Medulla oblongata (tissue), 1 donor: ENCODE data around the gene LRRC45.
A peak's percentile ranks its signal among the peaks of the same experiment; 100 is the strongest.

Source experiments
- DNase-seq: peaks from one replicate; pipeline ENCODE4 v3.0.0-alpha.2; 2015; ENCODE audit errors: extremely low spot score

The LRRC45 gene

DNA sequence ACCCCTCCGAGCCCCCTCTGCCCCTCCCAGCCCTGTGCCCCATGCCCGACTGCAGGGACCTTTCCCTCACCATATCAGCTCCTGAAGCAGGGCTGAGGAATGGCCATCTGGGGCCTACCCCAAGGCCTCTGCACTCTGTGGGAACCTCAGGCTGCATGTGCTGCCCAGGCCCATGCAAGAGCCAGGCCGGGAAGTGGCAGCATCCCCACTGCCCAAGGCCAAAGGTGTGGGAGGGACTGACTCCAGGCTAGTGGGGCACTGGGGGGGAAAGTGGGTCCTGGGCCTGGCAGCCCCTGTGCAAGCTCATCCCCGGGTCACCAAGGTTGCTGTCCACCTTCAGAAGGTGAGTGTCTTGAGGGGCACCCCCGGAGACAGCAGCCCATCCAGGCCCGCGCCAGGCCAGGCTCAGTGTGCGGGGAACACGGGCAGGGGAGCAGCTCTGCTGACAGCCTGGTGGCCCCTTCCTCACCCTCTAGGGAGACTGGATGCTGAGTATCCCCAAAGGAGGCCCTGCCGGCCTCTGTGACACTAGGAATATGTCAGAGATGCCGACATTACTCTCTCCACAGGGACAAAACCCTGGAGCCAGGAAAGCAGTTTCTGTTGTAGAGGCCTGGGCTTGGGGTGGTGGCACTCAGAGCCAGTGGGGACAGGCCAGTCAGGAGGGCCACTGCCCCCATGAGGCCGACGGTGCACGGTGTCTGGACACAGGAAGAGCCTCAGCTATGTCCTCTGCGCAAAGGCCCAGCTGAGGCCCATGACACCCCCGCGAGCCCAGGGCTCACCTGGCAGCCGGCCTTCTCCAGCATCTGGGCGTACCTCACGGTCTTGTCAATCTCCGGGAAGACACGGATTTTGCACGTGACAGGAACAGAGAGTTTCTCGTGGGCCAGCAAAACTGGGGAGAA, 39.2 kb downstream of the LRRC45 start:
- no peak for DNase-seq

DNA sequence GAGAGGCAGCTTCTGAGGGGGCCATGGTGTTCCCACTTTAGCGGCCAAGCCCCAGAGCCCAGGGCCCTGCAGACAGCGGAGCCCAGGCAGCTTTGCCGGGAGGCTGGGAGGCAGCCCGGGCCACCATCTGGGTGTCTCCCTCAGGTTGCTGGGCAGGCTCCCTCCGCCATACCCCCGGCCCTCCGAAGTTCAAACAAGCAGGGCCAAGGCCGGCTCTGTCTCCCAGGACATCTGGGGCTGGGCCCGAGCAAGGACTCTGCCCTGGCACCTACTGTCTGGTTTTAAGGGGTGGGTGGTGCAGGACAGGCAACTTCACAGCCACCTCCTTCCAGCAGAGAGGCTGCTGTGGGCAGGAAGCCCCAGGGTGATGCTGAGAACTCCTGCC, 39.9 kb downstream of the LRRC45 start:
- no peak for DNase-seq

DNA sequence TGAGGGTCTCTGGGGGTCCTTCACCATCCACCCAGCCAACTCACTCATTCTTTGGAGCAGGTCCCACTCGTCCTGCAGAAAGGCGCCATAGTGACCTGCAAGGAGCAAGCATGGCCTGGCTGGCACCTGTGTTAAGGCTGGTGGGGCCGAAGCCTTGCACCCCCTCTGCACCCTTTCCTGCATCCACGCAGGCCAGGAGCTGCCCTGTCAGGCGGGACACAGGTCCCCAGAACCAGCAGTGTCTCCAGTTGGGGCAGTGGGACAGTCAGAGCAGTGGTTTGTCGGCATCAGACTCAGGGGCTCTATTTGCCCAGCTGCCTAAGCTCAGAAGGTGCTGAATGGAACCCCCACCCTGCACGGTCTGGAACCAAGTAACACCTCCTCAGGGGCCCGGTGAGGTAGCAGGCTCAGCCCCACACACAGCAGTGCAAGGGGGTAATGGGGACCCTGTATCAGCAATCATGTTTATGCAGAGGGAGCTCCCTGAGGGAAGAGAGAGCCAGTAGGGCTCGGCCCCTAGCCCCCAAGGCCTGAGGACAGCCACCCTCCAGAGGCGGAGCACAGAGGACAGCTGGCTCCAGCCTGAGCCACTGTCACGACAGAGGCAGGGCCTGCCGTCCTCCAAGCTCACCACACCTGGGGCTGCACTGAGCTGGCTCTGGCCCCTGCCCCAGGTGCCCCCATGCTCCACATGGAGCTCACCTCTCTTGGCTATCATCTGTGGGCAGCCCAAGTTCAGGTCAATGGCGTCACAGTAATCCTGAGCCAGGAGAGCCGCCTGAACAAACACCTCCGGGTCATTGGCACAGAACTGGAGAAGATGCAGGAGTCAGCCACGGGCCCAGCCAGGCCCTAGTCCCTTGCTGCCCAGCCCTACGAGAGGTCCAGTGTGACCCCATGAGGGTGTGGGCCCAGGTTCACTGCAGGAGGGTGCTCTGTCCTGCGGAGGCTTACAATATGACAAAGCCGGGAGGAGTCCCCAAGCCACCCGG, 40.6 kb downstream of the LRRC45 start:
- no peak for DNase-seq

DNA sequence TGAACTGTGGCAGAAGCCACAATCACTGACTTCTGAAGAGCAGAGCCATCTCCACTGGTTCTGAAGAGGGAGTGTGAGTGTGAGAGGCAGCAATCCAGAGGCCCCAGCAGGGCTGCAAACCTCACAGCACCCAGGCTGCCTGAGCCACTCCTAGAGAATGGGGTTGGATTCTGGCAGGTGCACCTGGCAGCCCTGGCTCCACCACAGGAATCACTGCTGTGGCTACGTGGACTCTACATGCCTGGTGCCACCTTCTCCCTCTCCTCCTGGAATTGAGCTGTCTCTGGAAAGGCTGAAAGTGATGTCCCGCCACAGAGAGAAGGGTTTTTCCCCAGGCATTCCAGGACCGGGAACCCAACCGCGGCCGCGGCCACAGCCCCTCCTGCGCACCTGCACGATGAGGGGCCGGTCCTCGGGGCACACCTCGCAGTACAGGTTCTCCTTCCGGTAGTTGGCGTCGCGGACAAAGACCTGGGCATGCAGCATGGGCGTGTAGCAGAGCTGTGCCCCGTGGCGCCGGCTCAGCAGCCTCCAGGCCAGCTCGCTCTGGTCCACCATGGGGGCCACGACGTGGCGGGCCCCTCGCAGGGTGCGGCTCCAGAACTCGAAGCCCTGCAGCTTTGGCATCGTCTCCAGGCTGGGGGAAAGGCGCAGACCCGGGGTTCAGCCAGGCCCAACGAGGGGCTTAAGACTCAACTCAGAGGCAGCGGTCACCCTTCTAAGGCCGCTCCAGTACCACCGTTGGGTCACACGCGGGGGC, 41.5 kb downstream of the LRRC45 start:
- no peak for DNase-seq

DNA sequence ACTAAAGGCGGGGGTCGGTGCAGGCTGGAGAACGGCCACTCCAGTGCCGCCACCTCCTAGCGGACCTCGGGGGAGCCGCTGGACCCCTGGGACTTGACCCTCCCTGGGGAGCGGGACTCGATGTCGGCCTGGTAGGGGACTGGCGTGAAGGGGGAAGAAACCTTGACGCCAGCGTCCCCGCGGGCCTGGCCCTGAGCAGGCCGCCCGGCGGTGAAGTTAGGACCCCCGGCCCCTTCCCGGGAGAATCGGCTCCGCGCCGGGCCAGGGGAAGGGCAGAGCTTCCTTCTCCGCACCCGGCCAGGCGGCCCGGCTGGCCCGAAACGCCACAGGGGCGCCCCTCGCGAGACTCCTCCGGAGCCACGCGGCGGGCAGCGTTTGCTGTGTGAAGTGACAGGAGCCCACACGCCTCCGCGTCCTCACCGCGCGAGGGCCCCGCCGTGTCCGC, 42.1 kb downstream of the LRRC45 start:
- DNase-seq = no peak

DNA sequence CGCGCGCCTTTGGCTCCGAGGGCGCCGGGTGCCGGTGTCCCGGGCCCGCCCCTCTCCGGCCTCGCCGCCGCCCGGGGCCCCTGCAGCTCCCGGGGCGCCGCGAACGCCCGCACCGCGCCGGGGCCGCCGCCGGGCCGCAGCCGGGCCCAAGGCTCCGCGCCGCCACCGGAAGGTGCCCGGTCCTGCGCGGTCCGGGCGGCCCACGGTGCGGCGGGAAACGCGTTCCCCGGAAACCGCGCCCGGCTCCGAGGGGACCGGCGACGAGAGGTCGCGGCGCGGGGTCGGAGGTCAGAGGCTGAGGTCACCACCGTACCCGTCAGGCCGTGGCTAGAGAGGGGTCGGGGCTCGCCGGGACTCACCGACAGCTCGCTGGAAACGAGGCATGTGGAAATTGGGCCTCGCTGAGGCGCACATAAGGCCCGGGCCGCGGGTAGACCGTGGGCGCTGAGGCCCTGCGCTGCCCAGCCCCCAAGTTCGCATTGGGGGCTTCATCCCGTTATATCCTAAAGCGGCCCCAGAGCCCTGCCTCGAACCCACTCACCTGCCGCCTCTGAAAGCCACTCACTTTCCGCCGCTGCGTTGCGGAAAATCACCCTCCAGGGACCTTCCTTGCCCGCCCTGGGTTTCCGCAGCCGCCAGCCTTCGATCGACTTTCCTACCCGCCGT, 42.7 kb downstream of the LRRC45 start, which contains the start of gene DUS1L:
Gene DUS1L (minus strand): TSS at position 167 of the 666 bp plus-strand sequence. CDS start 745 bp downstream, outside the sequence.
- DNase-seq = peak; percentile 41

DNA sequence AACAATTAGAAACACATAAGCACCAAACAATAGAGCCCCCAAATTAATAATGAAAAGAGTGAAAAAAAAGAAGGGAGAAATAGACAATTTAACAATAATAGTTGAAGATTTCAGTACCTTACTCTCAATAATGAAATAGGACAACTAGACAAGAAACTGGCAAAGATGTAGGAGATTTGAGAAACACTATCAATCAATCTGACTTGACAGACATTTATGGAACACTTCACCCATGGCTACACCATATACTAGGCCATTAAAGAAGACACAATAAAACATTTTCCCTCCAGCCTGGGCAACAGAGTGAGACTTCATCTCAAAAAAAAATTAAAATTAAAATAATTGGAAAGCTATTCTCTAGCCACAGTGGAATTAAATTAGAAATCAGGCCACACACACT, 47.5 kb downstream of the LRRC45 start:
- no peak for DNase-seq

DNA sequence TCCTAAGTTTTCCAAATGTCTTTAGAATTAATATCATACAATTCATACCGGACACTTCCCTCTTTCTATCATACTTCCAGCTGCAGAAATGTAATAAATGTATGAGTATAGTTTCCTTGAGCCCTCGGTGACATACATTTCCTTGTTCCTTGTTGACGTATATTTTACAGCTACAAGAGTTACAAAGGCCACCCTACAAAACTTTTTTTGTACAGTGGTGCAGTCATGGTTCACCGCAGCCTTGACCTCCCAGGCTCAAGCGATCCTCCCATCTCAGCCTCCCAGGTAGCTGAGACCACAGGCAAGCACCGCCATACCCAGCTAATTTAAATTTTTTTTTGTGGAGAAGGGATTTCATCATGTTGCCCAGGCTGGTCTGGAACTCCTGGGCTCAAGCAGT, 49.7 kb downstream of the LRRC45 start:
- no peak for DNase-seq

DNA sequence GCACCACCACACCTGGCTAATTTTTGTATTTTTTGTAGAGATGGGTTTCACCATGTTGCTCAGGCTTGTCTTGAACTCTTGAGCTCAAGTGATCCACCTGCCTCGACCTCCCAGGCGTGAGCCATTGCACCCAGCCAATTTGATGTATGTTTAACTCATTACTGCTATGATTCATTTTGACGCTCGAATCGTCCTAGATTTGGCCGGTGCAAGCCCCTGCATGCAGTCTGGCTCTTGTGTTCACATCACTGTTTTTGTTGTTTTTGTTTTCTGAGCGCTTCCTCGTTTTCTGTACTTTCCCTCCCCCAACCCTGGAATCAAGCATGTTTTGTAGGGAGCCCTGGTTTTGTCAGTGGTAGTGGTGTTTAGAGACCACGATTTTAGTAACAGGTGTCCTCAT, 50.3 kb downstream of the LRRC45 start:
- no peak for DNase-seq

DNA sequence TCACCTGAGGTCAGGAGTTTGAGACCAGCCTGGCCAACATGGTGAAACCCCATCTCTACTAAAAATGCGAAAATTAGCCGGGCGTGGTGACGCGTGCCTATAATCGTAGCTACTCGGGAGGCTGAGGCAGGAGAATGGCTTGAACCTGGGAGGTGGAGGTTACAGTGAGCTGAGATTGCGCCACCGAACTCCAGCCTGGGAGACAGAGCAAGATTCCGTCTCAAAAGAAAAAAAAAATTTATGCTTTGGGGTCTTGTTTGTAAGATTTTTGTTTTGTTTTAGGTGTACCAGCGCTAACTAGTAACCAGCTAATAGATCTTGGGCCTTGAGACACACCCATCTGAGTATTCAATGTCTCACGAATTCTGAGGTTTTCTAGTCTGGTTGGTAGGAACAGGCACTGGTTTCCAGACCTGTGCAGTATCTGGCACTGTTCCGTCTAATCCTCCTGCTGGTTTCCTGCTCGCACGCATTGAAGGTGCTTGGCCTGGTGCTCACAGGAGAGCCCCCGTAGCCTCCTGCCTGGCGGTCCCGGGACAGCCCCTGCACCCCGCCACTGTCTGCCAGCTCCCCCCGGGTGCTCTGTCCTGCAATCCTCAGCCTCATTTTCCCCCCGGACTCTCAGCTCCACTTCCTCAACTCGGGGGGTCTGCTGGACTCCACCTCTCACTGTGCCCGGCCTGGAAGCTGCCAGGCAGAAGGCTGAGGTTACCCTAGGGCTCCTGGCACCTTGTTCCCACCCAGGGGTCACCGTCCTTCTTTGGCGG, 53.1 kb downstream of the LRRC45 start:
- no peak for DNase-seq

DNA sequence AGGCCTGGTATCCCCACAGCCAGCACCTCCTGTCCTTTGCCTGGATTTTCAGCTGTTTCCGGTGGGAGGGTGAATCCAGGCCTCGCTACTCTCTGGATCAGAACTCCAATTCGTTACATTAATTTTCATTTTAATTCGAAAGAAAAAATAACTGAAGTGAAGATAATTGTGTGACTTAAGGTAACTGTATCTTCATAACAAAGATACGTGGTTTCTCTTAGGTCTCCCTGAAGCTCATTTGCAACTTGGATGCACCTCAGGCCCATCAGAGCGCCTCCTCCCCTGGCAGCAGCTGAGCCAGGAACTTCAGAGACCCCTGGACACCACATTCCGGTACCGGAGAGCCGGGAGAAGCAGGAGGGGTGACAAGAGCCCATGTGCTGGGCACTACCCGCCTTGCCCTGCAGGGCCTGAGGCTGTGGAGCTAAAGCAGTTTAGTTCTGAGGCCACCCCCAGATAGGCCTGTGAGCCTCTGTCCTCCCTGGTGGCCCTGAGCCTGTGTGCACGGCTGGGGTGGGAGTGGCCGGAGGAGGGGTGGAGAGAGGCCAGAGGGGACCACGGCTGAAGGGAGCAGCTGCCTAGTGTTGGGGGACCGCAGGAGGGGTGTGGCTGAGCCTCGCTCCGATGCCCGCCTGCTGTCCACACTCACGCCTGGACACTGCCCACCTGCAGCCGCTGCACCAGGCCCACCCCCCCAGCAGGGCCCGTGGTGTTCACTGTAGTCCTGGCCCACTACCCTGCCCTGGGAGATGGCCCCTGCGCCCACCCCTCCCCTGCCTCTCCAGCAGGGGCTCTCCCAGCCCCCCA, 53.9 kb downstream of the LRRC45 start:
- no peak for DNase-seq

DNA sequence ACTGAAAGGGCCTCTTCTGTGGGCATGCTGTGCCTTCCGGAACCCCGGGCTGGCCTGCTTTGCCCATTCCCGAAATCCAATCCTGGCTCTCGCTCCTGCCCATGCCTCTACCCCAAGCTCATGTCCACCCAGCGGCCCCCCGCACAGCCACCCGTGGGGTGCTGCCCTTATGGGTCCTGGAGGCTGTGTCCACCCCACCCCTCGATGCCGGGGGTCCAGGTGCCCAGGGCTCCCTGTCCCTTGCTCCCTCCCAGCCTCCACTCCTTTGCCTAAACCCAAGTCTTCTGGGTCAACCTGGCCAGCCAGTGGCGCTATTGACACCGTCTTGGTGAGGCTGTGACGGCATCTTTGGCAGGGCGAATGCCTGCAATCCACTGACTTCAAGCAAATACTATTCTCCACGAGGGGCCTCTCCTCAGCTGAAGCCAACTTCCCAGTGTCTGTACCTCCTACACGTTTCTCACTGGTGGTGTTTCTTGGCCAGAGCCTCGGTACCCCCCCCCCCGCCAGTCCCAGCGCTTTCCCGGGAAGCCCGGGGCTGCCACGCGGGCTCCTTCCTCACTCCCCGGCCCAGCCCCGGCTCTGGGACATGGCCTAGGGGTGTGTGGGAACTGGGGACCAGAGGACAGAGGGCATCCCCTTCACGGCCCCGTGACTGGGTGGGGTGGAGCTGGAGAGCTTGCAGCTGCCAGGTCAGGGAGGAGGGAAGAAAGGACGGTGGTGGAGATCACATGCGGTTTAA, 54.7 kb downstream of the LRRC45 start:
- DNase-seq = peak; percentile 11

DNA sequence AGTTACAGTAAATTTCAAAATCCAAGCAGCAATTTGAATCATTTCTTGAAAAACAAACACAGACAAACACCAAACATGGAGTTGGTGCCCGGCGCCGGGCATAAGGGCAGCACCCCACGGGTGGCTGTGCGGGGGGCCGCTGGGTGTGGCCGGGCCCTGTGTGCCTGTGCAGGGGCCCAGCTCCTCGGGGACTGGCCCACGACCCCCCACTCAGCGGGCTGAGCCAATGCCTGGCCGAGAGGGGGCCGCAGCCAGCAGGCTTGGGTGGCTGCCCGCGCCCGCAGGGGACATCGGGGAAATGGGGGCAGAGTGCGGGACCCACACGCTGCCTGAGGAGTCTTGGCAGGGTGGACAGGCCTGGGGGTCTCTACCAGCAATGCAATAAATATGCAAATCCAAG, 55.3 kb downstream of the LRRC45 start:
- no peak for DNase-seq

DNA sequence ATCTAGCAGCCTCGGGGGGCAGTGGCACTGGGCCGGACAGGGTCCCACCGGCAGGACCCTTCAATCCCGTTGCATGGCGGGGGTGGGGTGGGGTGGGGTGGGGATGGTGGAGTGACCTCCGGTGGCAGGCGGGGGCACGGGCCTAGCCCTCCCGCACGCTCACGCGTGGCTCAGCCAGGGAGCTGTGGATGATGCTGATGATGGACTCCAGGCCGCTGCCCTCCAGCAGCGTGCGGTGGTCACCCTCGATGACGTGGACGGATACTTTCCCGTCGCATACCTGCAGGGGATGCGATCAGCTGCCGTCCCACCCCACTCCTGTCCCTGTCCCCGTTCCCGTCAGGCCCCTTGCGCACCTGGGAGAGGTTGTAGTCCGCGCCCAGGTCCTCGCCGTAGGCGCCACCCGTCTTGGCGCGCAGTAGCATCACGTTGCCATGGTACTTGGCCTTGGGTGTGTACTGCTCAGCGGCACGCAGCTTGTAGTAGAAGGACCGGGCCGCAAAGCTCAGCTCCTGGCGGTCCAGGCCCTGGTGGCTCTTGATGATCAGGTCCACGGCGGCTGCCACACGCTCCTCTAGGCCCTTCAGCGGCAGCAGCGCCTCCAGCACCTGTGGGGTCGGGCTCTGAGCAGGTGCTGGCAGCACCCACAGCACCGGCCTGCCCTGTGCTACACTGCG, 56.0 kb downstream of the LRRC45 start:
- DNase-seq = no peak

DNA sequence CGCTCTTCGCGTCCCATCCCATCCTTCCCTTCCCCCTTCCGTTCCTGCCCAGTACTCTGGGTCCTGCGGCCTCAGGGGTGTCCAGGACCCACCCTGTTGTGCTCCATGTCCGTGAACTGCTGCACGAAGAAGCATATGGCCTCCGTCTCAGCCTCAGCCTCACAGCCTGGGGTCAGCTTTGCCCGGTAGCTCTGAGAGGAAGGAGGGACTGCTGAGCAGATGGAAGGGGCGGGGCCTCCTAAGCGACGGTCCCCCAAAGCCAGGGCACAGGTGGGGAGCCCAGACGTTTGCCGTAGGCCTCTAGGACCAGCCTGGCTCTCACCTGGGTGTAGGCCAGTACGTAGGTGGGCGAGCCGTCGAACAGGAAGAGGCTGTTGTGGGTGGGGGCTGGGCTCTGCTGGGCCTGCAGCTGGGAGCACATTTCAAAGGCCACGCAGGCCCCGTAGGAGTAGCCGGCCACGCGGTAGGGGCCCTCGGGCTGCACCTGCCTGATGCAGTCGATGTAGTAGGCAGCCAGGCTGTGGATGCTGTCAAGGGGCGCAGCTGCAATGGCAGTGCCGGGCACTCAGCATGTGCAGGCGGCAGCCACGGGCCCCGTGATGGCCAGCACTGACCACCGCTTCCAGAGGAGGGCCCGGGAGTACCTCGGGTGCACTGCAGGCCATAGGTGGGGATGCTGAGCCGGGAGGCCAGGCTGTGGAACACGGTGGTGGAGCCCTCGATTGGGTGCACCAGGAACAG, 57.1 kb downstream of the LRRC45 start:
- no peak for DNase-seq
